ENCODE measurements around the gene STAMBPL1.

Gene STAMBPL1

GRCh38 chr10:88843171-88843570, 36.9 kb upstream of the STAMBPL1 start:
- no peak for TF ChIP-seq CTCF (IDR thresholded peaks at IDR 0.05; ENCODE audit: control insufficient read depth, extremely low read depth, insufficient read depth)
- DNase-seq (ENCODE audit: low read depth) = no peak
- no peak overlapping the region for H3K4me3 ChIP-seq (ENCODE audit: low read depth, low read length)

GRCh38 chr10:88848499-88848898, 31.5 kb upstream of the STAMBPL1 start:
- no peak for DNase-seq (ENCODE audit: low read depth)
- TF ChIP-seq CTCF (IDR thresholded peaks at IDR 0.05; ENCODE audit: control insufficient read depth, extremely low read depth, insufficient read depth) = no peak
- no peak overlapping the region for H3K4me3 ChIP-seq (ENCODE audit: low read depth, low read length)

- no peak for TF ChIP-seq CTCF (IDR thresholded peaks at IDR 0.05; ENCODE audit: control insufficient read depth, extremely low read depth, insufficient read depth)
- no peak overlapping the region for H3K4me3 ChIP-seq (ENCODE audit: low read depth, low read length)
- DNase-seq (ENCODE audit: low read depth) = no peak
Measured at GRCh38 chr10:88849234-88849633, 30.8 kb upstream of the STAMBPL1 start.

GRCh38 chr10:88850712-88851111, 29.3 kb upstream of the STAMBPL1 start:
- H3K4me3 ChIP-seq (ENCODE audit: low read depth, low read length) = no peak overlapping the region
- DNase-seq (ENCODE audit: low read depth) = no peak
- no peak for TF ChIP-seq CTCF (IDR thresholded peaks at IDR 0.05; ENCODE audit: control insufficient read depth, extremely low read depth, insufficient read depth)

GRCh38 chr10:88851706-88852105, 28.3 kb upstream of the STAMBPL1 start, which contains the start of gene ANKRD22:
Gene ANKRD22 (minus strand): TSS chr10:88851844. CDS start chr10:88851607, 237 bp downstream.
- peak; percentile 83 for DNase-seq (ENCODE audit: low read depth)
- H3K4me3 ChIP-seq (ENCODE audit: low read depth, low read length) = peak within 1 kb of the TSS; percentile 16; the same call in 1 of the 2 replicates
- no peak for TF ChIP-seq CTCF (IDR thresholded peaks at IDR 0.05; ENCODE audit: control insufficient read depth, extremely low read depth, insufficient read depth)

- DNase-seq (ENCODE audit: low read depth) = no peak
- TF ChIP-seq CTCF (IDR thresholded peaks at IDR 0.05; ENCODE audit: control insufficient read depth, extremely low read depth, insufficient read depth) = no peak
- no peak overlapping the region for H3K4me3 ChIP-seq (ENCODE audit: low read depth, low read length)
Measured at GRCh38 chr10:88852327-88852726, 27.7 kb upstream of the STAMBPL1 start.

GRCh38 chr10:88853155-88853881, 26.7 kb upstream of the STAMBPL1 start:
- H3K4me3 ChIP-seq (ENCODE audit: low read depth, low read length) = no peak overlapping the region
- no peak for DNase-seq (ENCODE audit: low read depth)
- TF ChIP-seq CTCF (IDR thresholded peaks at IDR 0.05; ENCODE audit: control insufficient read depth, extremely low read depth, insufficient read depth) = no peak
